Effector CD4-positive, alpha-beta T cell (primary cell): ENCODE measurements around the gene PPP1R7.
A peak's percentile ranks its signal among the peaks of the same experiment; 100 is the strongest.

ENCODE experiments used
- DNase-seq: peaks from one replicate; pipeline ENCODE4 v3.0.0-alpha.2; 2020

Gene PPP1R7

GRCh38 chr2:241121008-241121407, 29.3 kb upstream of the PPP1R7 start:
- DNase-seq = no peak

GRCh38 chr2:241122376-241123002, 27.8 kb upstream of the PPP1R7 start:
- no peak for DNase-seq

GRCh38 chr2:241123816-241124536, 26.3 kb upstream of the PPP1R7 start:
- DNase-seq = peak; percentile 27

GRCh38 chr2:241125626-241126025, 24.6 kb upstream of the PPP1R7 start:
- DNase-seq = no peak

- no peak for DNase-seq
Observed at GRCh38 chr2:241126201-241126611, 24.1 kb upstream of the PPP1R7 start.

GRCh38 chr2:241126771-241127202, 23.5 kb upstream of the PPP1R7 start:
- DNase-seq = no peak

- no peak for DNase-seq
Observed at GRCh38 chr2:241128266-241128665, 22.0 kb upstream of the PPP1R7 start.

- no peak for DNase-seq
Observed at GRCh38 chr2:241129086-241129871, 21.0 kb upstream of the PPP1R7 start.

GRCh38 chr2:241130316-241130715, 20.0 kb upstream of the PPP1R7 start:
- no peak for DNase-seq

- no peak for DNase-seq
Observed at GRCh38 chr2:241131531-241131930, 18.7 kb upstream of the PPP1R7 start.

- no peak for DNase-seq
Observed at GRCh38 chr2:241132538-241133435, 17.5 kb upstream of the PPP1R7 start.

GRCh38 chr2:241133436-241133820, 16.8 kb upstream of the PPP1R7 start:
- DNase-seq = no peak

GRCh38 chr2:241134711-241135110, 15.6 kb upstream of the PPP1R7 start:
- no peak for DNase-seq

GRCh38 chr2:241135737-241136136, 14.5 kb upstream of the PPP1R7 start:
- no peak for DNase-seq

- no peak for DNase-seq
Observed at GRCh38 chr2:241136191-241136590, 14.1 kb upstream of the PPP1R7 start.

GRCh38 chr2:241136661-241137260, 13.5 kb upstream of the PPP1R7 start:
- no peak for DNase-seq

- no peak for DNase-seq
Observed at GRCh38 chr2:241137276-241138190, 12.7 kb upstream of the PPP1R7 start.

GRCh38 chr2:241138471-241138870, 11.8 kb upstream of the PPP1R7 start:
- DNase-seq = no peak

GRCh38 chr2:241139531-241140444, 10.5 kb upstream of the PPP1R7 start:
- no peak for DNase-seq

GRCh38 chr2:241140445-241140840, 9.8 kb upstream of the PPP1R7 start:
- DNase-seq = no peak
